HG02938 (cell line): Measurements from ENCODE around the gene TRIB2.
"Not testable (repeated sequence)": the region's sequence is repeated elsewhere in the genome, so short reads cannot be mapped to it uniquely, and the experiment has no call there.

ENCODE experiments used
- ATAC-seq: cut with Tn5 transposase; IDR thresholded peaks from one replicate; pipeline ENCODE4 v1.9.1; 2021; ENCODE audit warnings: mild to moderate bottlenecking, moderate library complexity; ENCODE audit not compliant: unreplicated experiment

Gene TRIB2

DNA sequence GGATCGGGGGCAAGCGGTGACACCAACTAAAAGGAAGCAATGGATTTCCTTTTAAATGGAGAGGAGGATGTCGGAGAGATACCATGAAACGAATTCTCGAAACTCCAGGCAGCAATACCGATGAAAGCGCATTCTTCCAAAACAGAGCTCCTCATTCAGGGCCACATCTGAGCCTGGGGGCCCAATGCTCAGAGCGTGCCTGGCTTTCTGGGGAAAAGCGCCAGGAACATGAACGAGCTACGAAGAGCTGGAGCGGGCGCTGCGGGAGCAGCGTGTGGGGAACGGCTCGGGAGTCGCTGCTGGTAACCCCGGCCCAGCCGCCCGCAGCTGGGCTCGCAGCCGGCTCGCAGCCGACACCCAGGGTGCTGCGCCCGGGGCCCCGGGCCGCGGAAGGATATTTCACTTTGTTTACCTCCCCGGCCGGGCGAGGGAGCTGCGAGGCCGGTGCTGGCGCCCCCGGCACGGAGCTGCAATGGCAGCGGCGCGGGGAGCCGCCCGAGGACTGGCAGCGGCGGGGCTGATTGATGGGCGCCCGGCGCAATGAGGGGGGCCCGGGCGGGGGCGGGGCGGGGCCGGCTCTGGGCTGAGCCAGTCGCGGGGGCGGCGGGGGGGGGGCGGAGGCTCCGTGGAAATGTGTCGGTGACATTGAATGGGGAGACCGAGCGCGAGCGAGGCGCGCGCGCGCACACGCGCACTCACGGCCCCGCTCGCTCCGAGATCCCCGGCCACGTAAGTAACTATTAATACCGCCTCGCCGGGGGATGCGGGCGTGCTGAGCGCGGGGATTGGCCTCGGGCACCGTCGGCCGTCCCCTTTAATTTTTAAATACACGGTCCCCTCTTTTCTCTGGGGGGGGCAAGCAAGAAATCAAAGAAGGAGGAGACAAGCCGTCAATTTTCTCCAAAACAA lies at the start of gene TRIB2:
TSS of gene TRIB2 (plus strand) at position 655 of the 909 bp plus-strand sequence. CDS start 1,372 bp downstream, outside the sequence.
- peak; percentile 57 for ATAC-seq

DNA sequence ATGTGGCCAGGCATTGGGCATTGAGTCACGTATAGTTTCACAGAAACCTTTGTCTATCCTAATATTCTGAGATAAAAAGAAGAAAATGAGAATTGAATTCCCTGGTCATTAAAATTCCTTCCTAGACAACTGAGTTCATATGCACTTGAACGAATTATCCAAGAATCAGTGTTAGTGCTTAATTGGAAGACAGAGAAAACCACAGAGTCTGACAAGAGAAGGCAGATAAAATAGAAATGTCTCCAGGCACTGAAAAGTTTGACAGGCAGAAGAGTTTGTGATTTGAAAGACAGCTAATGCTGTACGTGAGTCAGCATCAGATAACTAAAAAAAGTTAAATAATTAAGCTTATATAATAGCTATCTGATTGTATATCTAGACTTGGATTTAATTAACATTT lies 47.7 kb upstream of the TRIB2 start:
- ATAC-seq: no peak

DNA sequence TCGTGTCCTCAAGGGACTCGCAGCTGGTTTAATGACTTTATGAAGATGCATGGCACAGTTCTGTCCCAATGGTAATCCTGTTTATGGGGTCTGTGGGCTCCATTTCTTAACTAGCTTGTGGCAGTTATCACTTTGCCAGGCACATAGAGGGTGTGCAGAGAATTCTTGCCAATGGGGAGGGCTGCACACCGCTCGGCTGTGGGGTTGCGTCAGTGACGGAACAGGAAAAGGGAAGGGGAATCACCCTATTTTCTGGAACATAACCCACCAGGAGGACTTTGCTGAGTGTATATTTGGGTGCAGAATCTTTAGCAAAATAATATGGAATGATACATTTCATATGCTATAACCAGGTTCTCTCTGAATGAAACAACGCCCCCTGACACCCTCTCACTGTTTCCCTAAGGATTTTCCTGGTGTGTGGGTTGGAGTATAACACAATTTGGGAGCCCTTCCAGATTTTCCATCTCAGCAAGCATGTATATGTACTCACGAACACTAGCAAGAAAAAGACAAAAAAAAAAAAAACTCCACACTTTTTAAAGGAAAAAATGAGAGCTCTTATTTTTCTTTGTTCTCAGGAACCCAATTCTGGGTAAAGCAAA lies 43.9 kb upstream of the TRIB2 start:
- no peak for ATAC-seq

DNA sequence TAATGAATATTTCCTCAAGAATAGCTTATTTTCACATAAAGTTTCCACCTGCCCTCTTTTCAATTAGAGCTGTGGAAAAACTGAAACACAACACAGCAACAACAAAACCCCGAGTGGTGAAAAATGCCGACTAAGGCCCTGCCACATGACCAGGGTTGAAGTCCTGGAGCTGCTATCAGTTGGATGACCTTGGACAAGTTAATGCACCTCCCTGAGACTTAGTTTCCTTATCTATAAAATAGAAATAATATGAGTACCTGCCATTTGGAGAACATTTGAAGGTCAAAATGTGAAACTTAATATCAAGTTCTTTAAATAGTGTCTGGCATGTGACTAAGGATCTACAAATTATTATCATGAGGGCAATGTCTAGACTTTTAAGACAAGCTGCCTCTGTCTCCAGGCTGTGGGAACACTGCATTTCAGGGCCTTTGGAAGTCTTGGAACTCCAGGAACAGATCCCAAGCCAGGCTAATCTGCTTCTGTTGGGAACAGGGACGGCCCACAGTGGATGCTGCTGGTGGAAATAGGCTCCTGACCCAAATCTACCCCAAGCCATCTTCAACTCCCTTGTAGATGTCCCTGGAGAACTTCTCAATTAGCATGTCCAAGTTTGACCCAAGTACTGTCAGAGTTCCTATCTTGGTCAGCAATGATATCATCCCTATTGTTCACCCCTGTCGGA lies 42.0 kb upstream of the TRIB2 start:
- no peak for ATAC-seq

DNA sequence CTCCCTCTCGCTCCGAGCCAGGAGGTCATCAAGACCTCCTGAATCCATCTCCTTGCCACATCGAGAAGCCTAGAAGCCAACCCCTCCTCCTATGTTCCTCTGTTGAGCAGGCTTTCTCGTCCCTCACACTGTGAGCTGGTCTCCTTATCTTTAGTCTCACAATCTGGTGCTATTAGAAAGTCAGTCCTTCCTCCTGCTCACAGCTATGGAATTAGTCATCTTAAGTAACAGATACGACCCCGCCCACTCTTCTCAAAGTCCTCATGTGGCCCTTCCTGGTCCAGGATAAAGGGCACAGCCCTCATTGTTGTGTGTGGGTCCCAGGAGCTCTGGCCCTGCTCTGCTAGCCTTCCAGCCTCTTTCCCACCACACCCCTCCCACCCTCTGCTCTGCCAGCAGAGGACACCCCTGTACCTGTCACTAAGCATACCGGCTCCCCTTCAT lies 41.4 kb upstream of the TRIB2 start:
- no peak for ATAC-seq

DNA sequence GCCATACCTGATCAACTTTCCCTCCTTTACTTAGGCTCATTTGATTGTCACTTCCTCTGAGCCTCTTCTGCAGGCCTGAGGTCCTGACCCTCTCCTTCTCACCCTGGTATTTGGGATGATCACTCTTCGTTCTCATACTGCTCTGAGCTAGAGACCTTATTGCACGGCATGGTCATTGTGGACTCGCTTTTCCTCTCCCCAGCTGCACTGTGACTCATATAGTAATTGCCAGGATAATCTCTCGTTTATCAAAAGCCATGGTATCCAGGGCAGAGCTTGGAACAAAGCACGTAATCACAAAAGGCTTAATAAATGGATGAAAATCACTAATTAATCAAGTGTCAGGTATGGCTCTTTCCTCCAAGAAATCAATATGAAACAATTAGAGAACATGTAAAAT lies 40.9 kb upstream of the TRIB2 start:
- no peak for ATAC-seq

DNA sequence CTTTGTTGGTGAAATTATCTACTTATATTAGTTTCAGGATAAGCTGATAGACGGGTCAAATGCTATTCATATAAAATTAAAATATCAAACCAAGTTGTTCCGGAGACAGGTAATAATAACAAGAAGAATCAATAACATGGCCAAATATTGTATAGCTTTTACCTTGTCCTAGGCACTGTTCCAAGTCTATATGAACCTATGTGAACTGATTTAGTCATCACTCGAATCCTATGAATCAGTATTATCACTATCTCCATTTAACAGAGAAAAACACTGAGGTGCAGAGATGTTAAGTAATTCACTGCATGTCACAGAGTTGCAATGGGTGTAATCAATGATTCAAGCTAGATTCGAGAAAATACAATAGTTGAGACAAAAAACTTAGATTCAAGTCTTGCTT lies 40.0 kb upstream of the TRIB2 start:
- no peak for ATAC-seq

DNA sequence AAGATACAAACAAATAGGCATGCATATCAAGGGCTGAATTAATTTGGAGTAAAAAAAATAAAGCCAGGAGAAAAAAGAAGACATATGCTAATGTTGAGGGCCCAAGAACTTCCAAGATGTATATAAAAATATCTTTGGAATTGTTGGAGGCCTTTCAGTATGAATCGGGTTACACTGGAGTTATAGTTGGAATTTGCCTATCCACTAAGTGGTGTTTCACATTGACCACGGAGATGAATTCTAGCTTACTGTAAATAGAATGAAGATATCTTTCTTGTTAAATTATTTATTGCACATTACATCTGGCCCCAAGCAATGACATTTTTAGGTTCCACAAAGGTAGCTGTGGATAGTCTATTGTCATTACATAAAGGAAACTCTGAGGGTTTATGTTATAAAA lies 38.5 kb upstream of the TRIB2 start:
- ATAC-seq: no peak

DNA sequence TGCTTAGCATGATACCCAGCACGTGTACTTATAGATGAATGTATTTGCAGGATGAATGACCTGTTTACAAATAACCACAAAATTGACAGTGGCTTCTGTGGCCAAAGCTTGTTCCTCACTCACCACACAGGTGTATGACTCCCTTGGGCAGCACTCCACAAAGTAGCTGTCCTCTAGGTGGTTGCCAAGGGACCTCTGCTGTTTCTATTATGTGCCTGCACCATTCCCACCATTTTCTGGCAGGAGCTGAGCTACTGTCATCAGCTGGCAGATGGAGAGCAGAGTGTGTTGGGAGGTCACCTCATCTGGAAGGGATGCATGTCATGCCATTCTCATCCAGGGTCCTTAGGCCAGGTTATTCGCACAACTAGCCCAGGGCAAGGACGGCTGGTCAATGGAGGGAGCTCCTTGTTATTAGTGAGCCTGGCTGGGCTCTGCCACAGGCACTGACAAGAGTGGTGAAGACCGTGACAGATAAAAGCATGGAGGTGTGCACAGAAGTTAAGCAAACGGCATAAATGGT lies 37.1 kb upstream of the TRIB2 start:
- no peak for ATAC-seq

DNA sequence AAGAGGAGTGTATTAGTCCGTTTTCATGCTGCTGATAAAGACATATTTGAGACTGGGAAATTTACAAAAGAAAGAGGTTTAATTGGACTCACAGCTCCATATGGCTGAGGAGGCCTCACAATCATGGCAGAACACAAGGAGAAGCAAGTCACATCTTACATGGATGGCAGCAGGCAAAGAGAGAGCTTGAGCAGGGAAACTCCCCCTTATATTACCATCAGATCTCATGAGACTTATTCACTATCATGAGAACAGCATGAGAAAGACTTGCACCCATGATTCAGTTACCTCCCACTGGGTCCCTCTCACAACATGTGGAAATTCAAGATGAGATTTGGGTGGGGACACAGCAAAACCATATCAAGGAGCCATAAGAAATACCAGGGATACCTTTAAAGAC lies 36.6 kb upstream of the TRIB2 start:
- not testable (repeated sequence) for ATAC-seq

DNA sequence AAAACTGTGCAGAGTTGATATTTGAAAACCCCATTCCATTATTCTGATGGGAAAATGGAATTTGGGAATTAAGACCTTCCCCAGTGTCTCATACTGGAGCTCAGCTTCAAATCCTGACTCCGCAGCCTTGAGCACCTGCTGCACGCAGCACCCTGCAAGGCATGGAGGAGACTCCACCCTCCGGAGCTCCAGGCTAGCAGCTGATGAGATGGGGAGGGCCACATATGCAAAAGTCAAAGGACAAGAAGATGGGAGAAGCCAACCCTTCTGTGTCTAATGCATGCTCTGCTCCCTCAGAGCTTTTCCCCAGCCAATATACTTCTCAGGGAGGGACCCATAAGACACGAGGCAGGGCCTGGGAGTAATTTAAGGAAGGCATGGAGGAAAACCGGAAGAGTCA lies 34.7 kb upstream of the TRIB2 start:
- no peak for ATAC-seq

DNA sequence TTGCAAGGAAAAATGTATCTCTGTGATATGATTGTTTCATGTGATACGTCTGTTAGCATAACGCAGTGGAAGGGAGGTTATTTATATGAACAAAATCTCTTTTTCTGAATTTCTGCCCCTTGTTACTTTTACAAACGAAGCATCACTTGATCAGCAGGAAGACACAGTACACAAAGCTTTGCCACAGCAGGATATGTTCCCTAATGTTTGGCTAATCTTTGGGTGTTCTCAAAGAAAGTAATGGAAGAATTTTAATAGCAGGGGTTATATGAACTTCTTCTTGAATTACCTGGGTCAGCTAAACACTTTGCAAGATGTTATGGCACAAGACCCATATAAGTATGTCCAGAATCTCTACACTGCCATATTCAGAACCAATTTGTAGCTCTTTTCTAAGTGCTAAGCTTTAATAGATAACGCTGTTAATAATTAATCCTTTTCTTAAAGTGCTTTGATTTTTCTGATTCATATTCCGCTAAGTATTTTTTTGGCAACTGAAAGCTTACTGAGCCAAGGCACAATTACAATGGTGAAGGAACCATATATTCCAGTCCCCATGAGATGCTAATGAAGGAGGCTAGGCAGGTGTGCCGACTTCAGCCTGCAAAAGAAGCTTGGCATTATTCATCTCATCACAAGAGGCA lies 33.2 kb upstream of the TRIB2 start:
- ATAC-seq: no peak

DNA sequence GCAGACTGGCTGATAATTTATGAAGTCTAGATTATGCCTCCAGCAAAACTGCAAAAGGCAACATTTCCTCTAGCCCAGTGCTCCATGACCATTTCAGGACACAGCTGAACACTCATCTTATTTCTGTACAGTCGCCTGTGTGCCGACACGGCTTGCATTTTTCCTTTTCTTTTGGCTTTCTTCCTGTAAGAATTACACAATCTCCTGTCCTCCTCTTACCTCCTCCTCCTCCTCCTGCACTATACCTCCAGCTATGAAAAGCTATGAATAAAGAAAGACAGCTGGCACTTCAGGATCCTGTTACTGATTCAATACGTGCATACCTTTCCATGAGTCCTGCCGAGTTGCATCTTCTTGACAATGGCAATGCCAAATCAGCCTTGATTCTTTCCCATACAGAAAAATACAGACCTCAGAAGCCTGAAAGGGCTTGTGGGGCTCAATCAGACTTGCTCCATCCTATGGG lies 32.2 kb upstream of the TRIB2 start:
- ATAC-seq: no peak

DNA sequence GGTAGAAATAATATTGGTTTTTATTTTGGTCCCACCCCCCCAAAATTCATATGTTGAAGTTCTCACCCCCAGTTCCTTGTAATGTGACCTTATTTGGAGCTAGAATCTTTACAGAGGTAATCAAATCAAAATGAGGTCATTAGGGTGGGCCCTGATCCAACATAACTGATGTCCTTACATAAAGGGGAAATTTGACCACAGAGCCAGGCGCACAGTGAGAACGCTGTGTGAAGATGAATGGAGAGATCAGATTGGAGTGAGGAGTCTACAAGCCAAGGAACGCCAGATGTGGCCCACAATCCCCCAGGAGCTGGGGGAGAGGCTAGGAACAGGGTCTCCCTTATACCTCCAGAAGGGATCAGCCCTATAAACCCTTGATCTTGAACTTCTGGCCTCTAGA lies 31.6 kb upstream of the TRIB2 start:
- no peak for ATAC-seq

DNA sequence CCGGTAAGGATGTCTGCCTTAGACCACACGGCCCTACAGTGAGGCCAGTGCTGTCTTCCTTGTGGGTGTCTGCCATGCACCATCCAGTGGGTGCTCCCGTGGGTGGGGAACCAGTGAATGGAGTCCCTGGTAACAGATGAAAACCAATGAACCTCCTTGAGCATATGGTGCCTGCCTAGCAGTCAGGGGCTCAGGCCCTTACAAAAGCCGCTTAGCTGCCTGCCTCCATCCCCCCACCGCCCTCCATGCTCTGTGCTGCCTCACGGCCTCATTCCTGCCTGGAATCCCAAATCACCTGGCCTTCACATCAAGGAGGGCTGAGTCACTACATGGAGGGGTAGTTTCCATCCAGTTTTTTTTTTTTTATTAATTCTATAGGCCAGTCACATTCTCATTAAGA lies 30.8 kb upstream of the TRIB2 start:
- ATAC-seq: no peak

DNA sequence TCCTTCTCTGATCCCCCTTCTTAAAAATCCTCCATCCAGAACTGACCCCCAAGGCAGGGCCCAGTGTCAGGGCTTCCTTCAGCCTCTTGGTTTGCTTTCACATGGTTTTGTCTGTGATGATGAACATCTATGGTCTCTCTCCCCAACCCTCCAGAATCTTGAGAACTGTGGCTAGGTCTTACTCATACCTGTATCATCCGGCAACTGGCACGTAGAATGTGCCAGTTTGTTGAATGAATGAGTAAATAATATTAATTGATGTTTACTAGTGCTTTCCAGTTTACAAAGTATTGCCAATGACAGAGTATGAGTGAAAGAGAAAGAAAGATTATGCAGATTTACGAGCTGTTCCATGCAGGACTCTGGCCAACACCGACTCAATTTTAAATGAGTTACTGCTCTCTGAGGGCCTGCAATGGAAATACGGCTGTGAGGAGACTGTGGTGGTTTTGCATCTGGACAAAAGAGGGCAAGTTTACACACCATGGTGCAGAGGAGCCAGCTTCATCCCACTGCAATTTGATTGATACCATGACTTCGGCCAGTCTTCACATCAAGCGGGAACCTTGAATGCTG lies 29.9 kb upstream of the TRIB2 start:
- ATAC-seq: no peak

DNA sequence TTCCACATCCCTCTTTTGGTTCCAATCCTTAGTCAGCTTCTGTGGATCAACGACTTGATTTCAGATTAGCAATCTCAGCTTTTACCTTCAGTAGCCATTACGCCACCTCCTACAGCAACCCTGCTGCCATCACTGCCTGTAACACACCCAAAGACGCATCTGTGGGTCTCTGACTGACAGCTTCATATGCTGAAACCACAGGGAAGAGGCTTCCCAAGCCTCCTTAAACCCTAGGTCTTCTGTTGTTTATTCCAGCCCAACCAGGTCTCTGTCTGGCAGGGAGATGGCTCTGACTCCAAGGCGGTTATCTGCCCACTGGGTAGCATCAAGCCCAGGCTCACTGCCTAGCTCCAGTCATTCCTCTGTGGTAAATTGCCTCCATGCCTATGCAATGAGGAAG lies 28.6 kb upstream of the TRIB2 start:
- no peak for ATAC-seq

DNA sequence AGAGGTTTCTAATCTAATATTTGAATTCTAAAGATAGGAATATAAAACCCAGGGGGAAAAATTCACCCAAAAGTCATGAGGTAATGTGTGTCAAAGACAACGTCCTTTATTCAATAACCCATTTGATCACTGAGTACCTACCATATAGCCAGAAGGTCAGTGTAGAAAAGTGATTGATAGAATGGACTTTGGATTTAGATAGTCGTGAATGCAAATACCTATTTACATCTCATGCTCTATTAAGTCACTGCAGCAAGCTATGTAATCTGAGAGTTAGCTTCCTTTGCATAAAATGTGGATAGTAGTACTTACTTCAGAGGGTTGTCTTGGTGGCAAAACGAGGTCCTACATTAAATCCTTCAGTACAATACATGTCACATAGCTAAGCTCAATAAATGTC lies 27.8 kb upstream of the TRIB2 start:
- ATAC-seq: no peak

DNA sequence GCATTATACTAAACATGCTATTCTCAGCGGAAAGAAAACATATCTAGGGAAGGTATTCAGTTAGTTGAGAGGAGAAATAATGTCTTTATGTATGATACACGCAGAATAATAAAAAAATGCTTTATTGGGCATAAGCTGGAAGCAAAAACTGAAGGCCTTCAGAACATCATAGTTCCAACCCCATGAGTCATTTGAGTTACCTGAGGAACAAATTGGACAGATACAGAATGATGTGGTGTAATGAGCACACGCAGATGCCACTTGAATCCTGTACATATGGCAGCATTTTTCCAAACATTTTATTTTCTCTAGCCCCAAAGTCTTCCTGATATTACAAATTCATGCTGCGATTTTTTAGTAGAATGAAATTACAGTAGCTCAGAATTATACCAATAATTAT lies 23.2 kb upstream of the TRIB2 start:
- no peak for ATAC-seq

DNA sequence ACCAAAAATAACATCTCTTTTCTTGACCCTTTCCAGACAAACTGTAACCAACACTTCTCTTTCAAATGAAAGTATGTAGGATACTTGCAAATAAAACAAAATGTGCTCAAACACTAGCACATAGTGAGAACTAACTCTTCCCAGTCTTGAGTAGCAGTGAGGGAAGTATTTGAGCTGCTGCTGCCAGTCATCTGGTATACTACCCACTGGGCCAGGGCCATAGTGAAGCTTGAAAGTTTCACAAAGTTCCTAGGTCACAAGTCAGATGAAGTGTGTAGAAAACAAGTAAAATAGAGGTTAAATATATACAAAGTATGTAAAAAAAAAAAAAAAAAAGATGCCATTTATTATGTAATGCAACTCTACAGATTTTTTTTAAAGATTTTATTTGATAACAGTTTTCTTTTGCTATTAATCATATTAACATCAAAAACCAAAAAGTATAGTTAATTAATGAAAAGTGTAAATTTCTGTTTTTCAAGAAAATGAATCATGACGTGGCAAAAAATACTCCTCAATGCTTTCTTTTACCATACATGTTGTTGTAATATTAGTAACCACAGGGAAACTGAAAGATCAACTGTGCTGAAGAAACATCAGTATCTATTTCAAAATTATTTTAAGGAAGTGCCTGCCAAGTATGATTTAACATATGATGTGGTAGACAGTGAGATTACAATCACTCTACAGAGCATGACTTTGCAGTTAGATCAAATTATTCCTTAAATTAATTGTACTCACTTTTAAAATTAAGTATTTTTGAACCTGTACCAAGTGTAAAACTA lies 21.6 kb upstream of the TRIB2 start:
- peak; percentile 92 for ATAC-seq
